PC-9 (cell line): ENCODE measurements around the gene CABLES2.

Experiments
- EZH2 ChIP-seq: fragments of 200-600 bp; sonication (generic); IDR thresholded peaks from 2 replicates; pipeline ENCODE4 v1.8.0; 2017; ENCODE audit warnings: antibody characterized with exemption, low read depth
- TF ChIP-seq, protein P1 (sequence below): fragments of 200-600 bp; sonication (generic); conservative IDR thresholded peaks from 2 replicates; pipeline ENCODE4 v1.6.1; 2017; ENCODE audit warnings: mixed run types, antibody characterized with exemption, mild to moderate bottlenecking, moderate library complexity

DNA sequence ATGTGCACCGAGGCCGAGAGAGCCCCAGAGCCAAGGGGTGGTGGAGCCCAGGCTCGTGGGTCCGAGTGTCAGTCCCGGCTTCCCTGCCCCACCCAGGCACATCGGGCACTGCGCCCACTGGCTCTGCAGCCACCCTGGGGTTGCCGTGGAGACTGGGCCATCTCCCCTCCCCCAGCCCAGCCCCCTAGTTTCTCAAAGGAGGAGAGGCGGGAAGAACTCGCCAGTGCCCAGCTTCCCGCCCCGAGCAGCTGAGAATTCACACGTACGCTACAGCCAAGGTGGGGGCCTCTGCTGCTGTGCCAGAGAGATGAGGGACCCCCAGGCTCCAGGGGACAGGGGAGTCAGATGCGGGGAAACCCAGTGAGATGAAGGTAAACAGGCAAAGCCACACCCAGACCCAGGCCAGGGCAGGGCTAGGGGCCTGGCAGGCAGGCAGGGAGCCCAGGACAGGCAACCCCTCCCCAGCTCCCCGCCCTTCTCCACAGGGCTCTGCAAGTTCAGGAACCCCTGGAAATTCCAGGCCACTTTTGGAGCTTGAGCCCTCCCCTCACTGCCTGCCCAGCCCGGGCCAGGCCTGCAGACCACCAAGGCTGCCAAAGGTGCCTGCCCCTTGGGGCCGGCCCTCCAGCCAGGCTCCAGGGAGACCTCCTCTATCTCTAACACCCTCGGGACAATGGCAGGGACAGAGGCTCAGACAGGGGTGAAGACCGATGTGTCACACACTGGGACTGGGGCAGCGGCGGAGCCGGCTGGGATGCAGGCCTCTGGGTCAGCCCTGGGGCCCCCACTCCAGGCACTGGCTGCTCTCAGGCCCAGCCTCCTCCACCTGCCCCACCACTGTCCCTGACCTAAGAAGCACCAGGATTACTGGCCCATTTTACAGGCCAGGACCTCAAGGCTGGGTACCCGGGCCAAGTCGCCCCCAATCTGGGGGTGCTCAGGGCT is 46.0 kb downstream of the CABLES2 start:
- TF ChIP-seq, protein P1, sequence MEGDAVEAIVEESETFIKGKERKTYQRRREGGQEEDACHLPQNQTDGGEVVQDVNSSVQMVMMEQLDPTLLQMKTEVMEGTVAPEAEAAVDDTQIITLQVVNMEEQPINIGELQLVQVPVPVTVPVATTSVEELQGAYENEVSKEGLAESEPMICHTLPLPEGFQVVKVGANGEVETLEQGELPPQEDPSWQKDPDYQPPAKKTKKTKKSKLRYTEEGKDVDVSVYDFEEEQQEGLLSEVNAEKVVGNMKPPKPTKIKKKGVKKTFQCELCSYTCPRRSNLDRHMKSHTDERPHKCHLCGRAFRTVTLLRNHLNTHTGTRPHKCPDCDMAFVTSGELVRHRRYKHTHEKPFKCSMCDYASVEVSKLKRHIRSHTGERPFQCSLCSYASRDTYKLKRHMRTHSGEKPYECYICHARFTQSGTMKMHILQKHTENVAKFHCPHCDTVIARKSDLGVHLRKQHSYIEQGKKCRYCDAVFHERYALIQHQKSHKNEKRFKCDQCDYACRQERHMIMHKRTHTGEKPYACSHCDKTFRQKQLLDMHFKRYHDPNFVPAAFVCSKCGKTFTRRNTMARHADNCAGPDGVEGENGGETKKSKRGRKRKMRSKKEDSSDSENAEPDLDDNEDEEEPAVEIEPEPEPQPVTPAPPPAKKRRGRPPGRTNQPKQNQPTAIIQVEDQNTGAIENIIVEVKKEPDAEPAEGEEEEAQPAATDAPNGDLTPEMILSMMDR = no peak
- no peak for TF ChIP-seq EZH2
